GM12892 (cell line): ENCODE results near the gene NIFK.

Experiments used
- POLR2A ChIP-seq: IDR thresholded peaks from 2 replicates; pipeline ENCODE4 v1.6.1; 2011; ENCODE audit warnings: low read depth, low read length, control low read depth
- POLR2AphosphoS5 ChIP-seq: IDR thresholded peaks from 2 replicates; pipeline ENCODE4 v1.6.1; 2011; ENCODE audit warnings: low read depth, low read length, control low read depth
- TAF1 ChIP-seq: IDR thresholded peaks from 2 replicates; pipeline ENCODE4 v1.6.1; 2011; ENCODE audit warnings: low read depth, mild to moderate bottlenecking, control low read depth, low read length, borderline replicate concordance

DNA sequence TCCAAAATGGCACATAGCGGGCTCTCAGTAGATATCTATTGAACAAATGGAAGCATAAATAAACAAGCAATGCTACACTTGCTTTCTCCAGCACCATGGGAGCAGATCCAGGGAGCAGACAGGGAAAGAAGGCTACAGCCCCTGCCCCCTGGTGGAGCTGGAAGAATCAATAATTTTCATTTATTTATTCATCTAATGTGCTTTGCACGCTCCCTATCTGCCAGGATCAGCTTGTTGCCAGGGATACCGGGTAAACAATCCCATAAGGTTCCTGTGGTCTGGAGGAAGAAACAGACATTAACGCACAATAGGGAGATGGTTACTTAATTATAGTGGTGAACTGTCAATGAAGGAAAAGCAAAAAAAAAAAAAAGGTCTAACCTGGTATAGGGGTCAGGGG, 47.3 kb downstream of the NIFK start:
- no peak for TF ChIP-seq POLR2A
- TF ChIP-seq POLR2AphosphoS5 = no peak
- no peak for TF ChIP-seq TAF1
